Adipocyte (in vitro differentiated cells): ENCODE results near the gene NELL2.
"Not testable (repeated sequence)": the region's sequence is repeated elsewhere in the genome, so short reads cannot be mapped to it uniquely, and the experiment has no call there.

Experiments used
- DNase-seq: peaks from one replicate; pipeline ENCODE4 v3.0.0-alpha.2; 2015; ENCODE audit warnings: low read depth
- H3K27me3 ChIP-seq: replicated peaks from 2 replicates; pipeline ENCODE4 v1.7.0; 2013; ENCODE audit warnings: mild to moderate bottlenecking, low read length, moderate library complexity; ENCODE audit not compliant: control insufficient read depth, insufficient read depth
- H3K36me3 ChIP-seq: 2 replicates; pipeline ENCODE4 v1.7.0; 2013; ENCODE audit warnings: low read length, mild to moderate bottlenecking, moderate library complexity; ENCODE audit not compliant: control insufficient read depth, insufficient read depth, severe bottlenecking
- H3K4me1 ChIP-seq: 2 replicates; pipeline ENCODE4 v1.7.0; 2013; ENCODE audit warnings: mild to moderate bottlenecking, low read length, moderate library complexity; ENCODE audit not compliant: control insufficient read depth, insufficient read depth
- H3K4me3 ChIP-seq: 2 replicates; pipeline ENCODE4 v1.7.0; 2013; ENCODE audit warnings: mild to moderate bottlenecking, low read length, moderate library complexity
- H3K9ac ChIP-seq: 2 replicates; pipeline ENCODE4 v1.7.0; 2013; ENCODE audit warnings: mild to moderate bottlenecking, low read length, moderate library complexity
- H3K9me3 ChIP-seq: 2 replicates; pipeline ENCODE4 v1.7.0; 2013; ENCODE audit warnings: mild to moderate bottlenecking, low read length, moderate library complexity; ENCODE audit not compliant: control insufficient read depth

The NELL2 gene

GRCh38 chr12:44875954-44876543 is at the start of gene NELL2:
Gene NELL2, minus strand, starts transcription at chr12:44876315. Its CDS starts 446 bp downstream, at chr12:44875869.
- no peak within 1 kb of the TSS for H3K9ac ChIP-seq
- H3K9me3 ChIP-seq: peaks cover 7% of the 10 kb centered on the region
- H3K36me3 ChIP-seq: no peaks in the 10 kb centered on the region
- H3K4me3 ChIP-seq: peak within 1 kb of the TSS; percentile 82
- H3K27me3 ChIP-seq: peaks cover 37% of the 10 kb centered on the region
- DNase-seq: peak; percentile 56
- peaks cover 11% of the 10 kb centered on the region for H3K4me1 ChIP-seq

GRCh38 chr12:44921736-44922135 is 45.6 kb upstream of the NELL2 start:
- no peak overlapping the region for H3K9ac ChIP-seq
- no peaks in the 10 kb centered on the region for H3K9me3 ChIP-seq
- no peaks in the 10 kb centered on the region for H3K4me1 ChIP-seq
- no peak for DNase-seq
- no peaks in the 10 kb centered on the region for H3K36me3 ChIP-seq
- H3K27me3 ChIP-seq: no peaks in the 10 kb centered on the region
- no peak overlapping the region for H3K4me3 ChIP-seq

- H3K4me3 ChIP-seq: no peak overlapping the region
Measured at GRCh38 chr12:44917141-44917540, 41.0 kb upstream of the NELL2 start.

GRCh38 chr12:44915958-44916357 is 39.8 kb upstream of the NELL2 start:
- DNase-seq: no peak
- Histone ChIP-seq H3K27me3 (no peaks in the 10 kb centered on the region), H3K9ac (no peak overlapping the region), H3K36me3 (no peaks in the 10 kb centered on the region), H3K4me3 (no peak overlapping the region), H3K9me3 (no peaks in the 10 kb centered on the region), H3K4me1 (no peaks in the 10 kb centered on the region)

More at GRCh38 chr12:44917141-44917540, 41.0 kb upstream of the NELL2 start:
- no peaks in the 10 kb centered on the region for H3K9me3 ChIP-seq
- no peak overlapping the region for H3K9ac ChIP-seq
- H3K36me3 ChIP-seq: no peaks in the 10 kb centered on the region
- DNase-seq: no peak
- no peaks in the 10 kb centered on the region for H3K27me3 ChIP-seq
- H3K4me1 ChIP-seq: no peaks in the 10 kb centered on the region

- no peaks in the 10 kb centered on the region for H3K27me3 ChIP-seq
- H3K4me1 ChIP-seq: no peaks in the 10 kb centered on the region
- peaks cover 3% of the 10 kb centered on the region for H3K9me3 ChIP-seq
- no peak overlapping the region for H3K9ac ChIP-seq
- no peaks in the 10 kb centered on the region for H3K36me3 ChIP-seq
- H3K4me3 ChIP-seq: no peak overlapping the region
- DNase-seq: no peak
Measured at GRCh38 chr12:44904321-44904720, 28.2 kb upstream of the NELL2 start.

- not testable (repeated sequence) for H3K4me3 ChIP-seq, H3K9me3 ChIP-seq, H3K4me1 ChIP-seq, DNase-seq, H3K27me3 ChIP-seq, H3K9ac ChIP-seq, H3K36me3 ChIP-seq
Measured at GRCh38 chr12:44898108-44898507, 22.0 kb upstream of the NELL2 start.

GRCh38 chr12:44889926-44890325 is 13.8 kb upstream of the NELL2 start:
- no peak overlapping the region for H3K4me3 ChIP-seq
- no peaks in the 10 kb centered on the region for H3K4me1 ChIP-seq
- H3K27me3 ChIP-seq: no peaks in the 10 kb centered on the region
- DNase-seq: no peak
- no peaks in the 10 kb centered on the region for H3K9me3 ChIP-seq
- H3K9ac ChIP-seq: no peak overlapping the region
- no peaks in the 10 kb centered on the region for H3K36me3 ChIP-seq

- Histone ChIP-seq H3K4me1 (no peaks in the 10 kb centered on the region), H3K9me3 (no peaks in the 10 kb centered on the region), H3K27me3 (no peaks in the 10 kb centered on the region), H3K9ac (no peak overlapping the region), H3K4me3 (no peak overlapping the region), H3K36me3 (no peaks in the 10 kb centered on the region)
- DNase-seq: no peak
Measured at GRCh38 chr12:44889162-44889561, 13.0 kb upstream of the NELL2 start.

- Histone ChIP-seq H3K9ac (no peak overlapping the region), H3K27me3 (no peaks in the 10 kb centered on the region), H3K36me3 (no peaks in the 10 kb centered on the region), H3K9me3 (peaks cover 7% of the 10 kb centered on the region), H3K4me1 (no peaks in the 10 kb centered on the region), H3K4me3 (no peak overlapping the region)
- no peak for DNase-seq
Measured at GRCh38 chr12:44885902-44886301, 9.8 kb upstream of the NELL2 start.

- Histone ChIP-seq H3K27me3 (peaks cover 17% of the 10 kb centered on the region), H3K36me3 (no peaks in the 10 kb centered on the region), H3K9ac (no peak overlapping the region), H3K4me1 (peaks cover 3% of the 10 kb centered on the region), H3K9me3 (peaks cover 14% of the 10 kb centered on the region), H3K4me3 (no peak overlapping the region)
- DNase-seq: no peak
Measured at GRCh38 chr12:44881197-44881596, 5.1 kb upstream of the NELL2 start.

GRCh38 chr12:44876544-44877410 is 662 bp upstream of the NELL2 start:
- Histone ChIP-seq H3K36me3 (no peaks in the 10 kb centered on the region), H3K27me3 (peaks cover 37% of the 10 kb centered on the region), H3K9ac (no peak overlapping the region), H3K9me3 (peaks cover 14% of the 10 kb centered on the region), H3K4me1 (peaks cover 11% of the 10 kb centered on the region), H3K4me3 (peak overlapping the region; percentile 82)
- DNase-seq: peak; percentile 47
